Spinal cord (tissue), 10 donors: Measurements from ENCODE around the gene RPL28. TPM values are rescaled to one million over a fixed set of nuclear protein-coding genes. Genes with fewer than 3 reads are reported as not detected.

Experiments used
- DNase-seq, 6 donors: peaks; one replicate each; pipeline versions ENCODE4 v3.0.0 to v3.0.0-alpha.2; 2013 to 2015; ENCODE audit warnings: low spot score in 6 of 6, low read depth in 4 of 6
- H3K27ac ChIP-seq: one replicate; pipeline ENCODE4 v1.5.1; 2013; ENCODE audit warnings: low read depth, low read length, control low read depth
- H3K27me3 ChIP-seq: one replicate; pipeline ENCODE4 v1.6.1; 2013; ENCODE audit warnings: low read length; ENCODE audit not compliant: control insufficient read depth, insufficient read depth
- H3K36me3 ChIP-seq: one replicate; pipeline ENCODE4 v1.6.1; 2013; ENCODE audit warnings: low read length; ENCODE audit not compliant: control insufficient read depth, insufficient read depth
- H3K4me1 ChIP-seq: one replicate; pipeline ENCODE4 v1.6.1; 2013; ENCODE audit warnings: low read length; ENCODE audit not compliant: control insufficient read depth, insufficient read depth
- H3K4me3 ChIP-seq: one replicate; pipeline ENCODE4 v1.5.1; 2013; ENCODE audit warnings: low read depth, low read length, control low read depth
- H3K9me3 ChIP-seq: one replicate; pipeline ENCODE4 v1.6.1; 2013; ENCODE audit warnings: low read length; ENCODE audit not compliant: control insufficient read depth, insufficient read depth
- WGBS: methylation state at CpG from one replicate; pipeline ENCODE4 v1.1.5; 2013; ENCODE audit warnings: missing lambda C conversion rate; ENCODE audit not compliant: insufficient coverage; 5-methylcytosine and 5-hydroxymethylcytosine counted together
- polyA plus RNA-seq, 2 donors: library from polyadenylated mRNA; unstranded; fragments of 120-200 nt; gene quantifications; one replicate each; pipeline ENCODE4 v1.2.1, GENCODE V29; 2013; ENCODE audit not compliant: insufficient read length in 2 of 2
- total RNA-seq, 2 donors: library from RNA; depleted of rRNA in 1 of 2; stranded (reverse); fragments of 120-200 nt in 1 of 2; fragments of >200 nt in 1 of 2; gene quantifications; one replicate each; pipeline versions ENCODE4 v1.2.3 to v1.2.4, GENCODE V29; 2013 to 2014
- donor health status: healthy.

Gene RPL28
- total and polyA plus RNA-seq, 4 donors: 135 to 1,205 (median 785) TPM

GRCh38 chr19:55383279-55384130 lies 2.2 kb upstream of the RPL28 start:
- H3K4me3 ChIP-seq: peak overlapping the region; percentile 27
- peaks cover 22% of the 10 kb centered on the region for H3K36me3 ChIP-seq
- DNase-seq: peak in 2 of 6 donors; percentile 82 to 83
- 3% methylated on average over 88 of the region's 88 CpGs for WGBS
- no peaks in the 10 kb centered on the region for H3K27me3 ChIP-seq
- peaks cover 43% of the 10 kb centered on the region for H3K4me1 ChIP-seq
- H3K27ac ChIP-seq: peak overlapping the region; percentile 57
- H3K9me3 ChIP-seq: no peaks in the 10 kb centered on the region

- WGBS: 18% methylated on average over 71 of the region's 72 CpGs
- Histone ChIP-seq H3K27me3 (no peaks in the 10 kb centered on the region), H3K4me3 (peak within 1 kb of the TSS; percentile 96), H3K9me3 (no peaks in the 10 kb centered on the region), H3K36me3 (peaks cover 30% of the 10 kb centered on the region), H3K4me1 (peaks cover 51% of the 10 kb centered on the region), H3K27ac (peak within 1 kb of the TSS; percentile 94)
- peak in 2 of 6 donors; percentile 43 to 47 for DNase-seq
Observed at GRCh38 chr19:55384131-55384919, 1.4 kb upstream of the RPL28 start, which contains the start of gene TMEM238. TMEM238 (minus strand) TSS chr19:55384292; CDS start chr19:55384259, 33 bp downstream.

DNA sequence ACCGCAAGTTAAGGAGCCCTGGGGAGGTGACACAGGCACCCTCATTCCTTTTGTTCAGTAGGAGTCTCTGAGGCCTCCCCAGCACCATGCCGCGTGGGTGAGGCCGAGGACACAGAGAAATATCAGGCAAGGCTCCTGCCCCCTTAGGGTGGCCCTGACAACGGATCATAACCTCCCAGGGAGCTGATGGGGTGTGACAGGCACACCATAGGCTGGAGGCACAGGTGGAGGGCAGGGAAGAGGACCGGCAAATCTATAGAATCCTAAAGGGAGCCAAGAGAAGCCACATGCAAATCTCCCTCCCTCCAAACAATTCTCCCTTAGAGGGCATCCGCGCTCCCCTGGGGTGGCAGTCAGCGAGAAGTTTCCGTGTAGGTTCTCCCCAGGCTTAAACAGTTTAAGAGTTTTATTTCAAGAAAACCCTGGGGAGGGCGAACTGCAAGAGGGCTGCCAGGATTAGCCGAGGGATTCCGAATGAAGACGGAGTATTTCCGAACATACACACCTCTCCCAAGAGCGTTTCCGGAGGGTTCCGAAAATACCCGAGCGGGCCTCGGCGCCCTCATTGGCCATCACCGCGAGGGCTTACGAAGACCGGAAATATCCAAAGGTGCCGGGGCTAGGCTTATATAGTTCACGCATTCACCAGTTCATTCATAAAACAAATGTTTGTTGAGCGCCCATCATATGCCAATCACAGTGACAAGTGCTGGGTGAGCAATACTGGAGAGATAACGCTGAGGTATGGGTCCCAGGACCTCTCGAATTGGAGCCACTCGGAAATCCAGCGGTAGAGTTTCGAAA lies 610 bp upstream of the RPL28 start:
- no peaks in the 10 kb centered on the region for H3K27me3 ChIP-seq
- H3K9me3 ChIP-seq: no peaks in the 10 kb centered on the region
- 4% methylated on average over 27 of the region's 34 CpGs for WGBS
- DNase-seq: peak; percentile 97 to 99 (median 98)
- peak overlapping the region; percentile 96 for H3K4me3 ChIP-seq
- peaks cover 38% of the 10 kb centered on the region for H3K36me3 ChIP-seq
- H3K27ac ChIP-seq: peak overlapping the region; percentile 94
- peaks cover 59% of the 10 kb centered on the region for H3K4me1 ChIP-seq

- 5% methylated on average over 33 of the region's 33 CpGs for WGBS
Observed at GRCh38 chr19:55386493-55386971, 800 bp downstream of the RPL28 start.

DNA sequence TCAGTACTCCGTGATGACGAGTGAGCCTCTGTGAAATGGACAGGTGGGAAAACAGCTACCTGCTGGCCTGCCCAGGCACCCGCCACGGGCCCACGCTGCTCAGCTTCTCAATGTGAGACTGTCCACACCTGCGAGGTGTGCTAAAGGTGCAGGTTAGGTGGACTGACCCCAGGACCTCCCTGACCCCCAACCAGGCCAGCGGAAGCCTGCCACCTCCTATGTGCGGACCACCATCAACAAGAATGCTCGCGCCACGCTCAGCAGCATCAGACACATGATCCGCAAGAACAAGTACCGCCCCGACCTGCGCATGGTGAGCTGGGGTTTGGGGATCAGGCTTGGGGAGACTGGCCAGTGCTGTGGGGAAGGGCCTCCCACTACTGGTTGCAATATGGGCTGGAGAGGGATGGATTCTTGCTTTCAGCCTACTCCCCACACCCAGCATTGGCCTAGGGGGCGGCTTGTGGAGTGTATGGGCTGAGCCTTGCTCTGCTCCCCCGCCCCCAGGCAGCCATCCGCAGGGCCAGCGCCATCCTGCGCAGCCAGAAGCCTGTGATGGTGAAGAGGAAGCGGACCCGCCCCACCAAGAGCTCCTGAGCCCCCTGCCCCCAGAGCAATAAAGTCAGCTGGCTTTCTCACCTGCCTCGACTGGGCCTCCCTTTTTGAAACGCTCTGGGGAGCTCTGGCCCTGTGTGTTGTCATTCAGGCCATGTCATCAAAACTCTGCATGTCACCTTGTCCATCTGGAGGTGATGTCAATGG lies 2.2 kb downstream of the RPL28 start:
- Histone ChIP-seq H3K27me3 (no peaks in the 10 kb centered on the region), H3K4me3 (no peak overlapping the region), H3K36me3 (peaks cover 63% of the 10 kb centered on the region), H3K9me3 (no peaks in the 10 kb centered on the region), H3K27ac (no peak overlapping the region), H3K4me1 (peaks cover 61% of the 10 kb centered on the region)
- DNase-seq: no peak
- 88% methylated on average over 14 of the region's 24 CpGs for WGBS

More at GRCh38 chr19:55386493-55386971, 800 bp downstream of the RPL28 start:
- peaks cover 64% of the 10 kb centered on the region for H3K4me1 ChIP-seq
- no peak for DNase-seq
- H3K27me3 ChIP-seq: no peaks in the 10 kb centered on the region
- H3K9me3 ChIP-seq: no peaks in the 10 kb centered on the region
- H3K36me3 ChIP-seq: peaks cover 50% of the 10 kb centered on the region
- peak overlapping the region; percentile 94 for H3K27ac ChIP-seq
- H3K4me3 ChIP-seq: peak overlapping the region; percentile 96

- Histone ChIP-seq H3K9me3 (no peaks in the 10 kb centered on the region), H3K27ac (no peak overlapping the region), H3K36me3 (peaks cover 66% of the 10 kb centered on the region), H3K4me3 (no peak overlapping the region), H3K27me3 (no peaks in the 10 kb centered on the region), H3K4me1 (peaks cover 50% of the 10 kb centered on the region)
- no peak for DNase-seq
- 87% methylated on average over 19 of the region's 21 CpGs for WGBS
Observed at GRCh38 chr19:55389386-55390317, 3.9 kb downstream of the RPL28 start.

- WGBS: 63% methylated on average over 4 of the region's 7 CpGs
- Histone ChIP-seq H3K36me3 (peaks cover 66% of the 10 kb centered on the region), H3K4me1 (peaks cover 43% of the 10 kb centered on the region), H3K27ac (no peak overlapping the region), H3K27me3 (no peaks in the 10 kb centered on the region), H3K9me3 (no peaks in the 10 kb centered on the region), H3K4me3 (no peak overlapping the region)
- no peak for DNase-seq
Observed at GRCh38 chr19:55390461-55390880, 4.7 kb downstream of the RPL28 start.

- Histone ChIP-seq H3K4me1 (peaks cover 43% of the 10 kb centered on the region), H3K27ac (no peak overlapping the region), H3K36me3 (peaks cover 66% of the 10 kb centered on the region), H3K4me3 (no peak overlapping the region), H3K9me3 (no peaks in the 10 kb centered on the region), H3K27me3 (no peaks in the 10 kb centered on the region)
- WGBS: 77% methylated on average over 8 of the region's 12 CpGs
- no peak for DNase-seq
Observed at GRCh38 chr19:55391191-55391670, 5.5 kb downstream of the RPL28 start.
